ENCODE measurements around the gene KRTAP16-1. TPM values are rescaled to one million over a fixed set of nuclear protein-coding genes. Genes with fewer than 3 reads are reported as not detected.

The KRTAP16-1 gene
- total RNA-seq, 1 experiment from 2014 or later: not detected

GRCh38 chr17:41302981-41303380 is 6.1 kb downstream of the KRTAP16-1 start:
- Mint-ChIP-seq H3K9me3 (ENCODE audit: unreplicated experiment) (no peaks in the 10 kb centered on the region), H3K4me1 (ENCODE audit: insufficient read depth, unreplicated experiment) (peaks cover 16% of the 10 kb centered on the region), H3K4me3 (ENCODE audit: unreplicated experiment) (no peak overlapping the region), H3K36me3 (ENCODE audit: insufficient read depth, unreplicated experiment) (no peaks in the 10 kb centered on the region), H3K27ac (ENCODE audit: low read depth, unreplicated experiment) (no peak overlapping the region), H3K27me3 (ENCODE audit: insufficient read depth, unreplicated experiment) (peaks cover 12% of the 10 kb centered on the region)
- ChIA-PET POLR2A (interaction anchor here (0.6 kb wide), 1 partner anchor 445 kb away, joined by 3 read pairs; no protein-coding TSS in a partner anchor), CTCF (no interaction called here)
- intact Hi-C loops (cut with micrococcal nuclease): no loop called here
- TF ChIP-seq CTCF (IDR thresholded peaks at IDR 0.05; ENCODE audit: unreplicated experiment): no peak
- no TSS peak for BruUV-seq (replicated peaks)
- no peak for DNase-seq (ENCODE audit: unreplicated experiment)

- H3K27ac Mint-ChIP-seq (ENCODE audit: low read depth, unreplicated experiment): no peak within 1 kb of the TSS
- TF ChIP-seq CTCF (IDR thresholded peaks at IDR 0.05; ENCODE audit: unreplicated experiment): no peak
- BruUV-seq (replicated peaks): no TSS peak
Observed at GRCh38 chr17:41301916-41302901, 6.9 kb downstream of the KRTAP16-1 start, which contains the start of gene KRTAP29-1. TSS of gene KRTAP29-1 (minus strand) at chr17:41302851. CDS start at chr17:41302851, 0 bp downstream.

GRCh38 chr17:41301204-41301790 is 7.8 kb downstream of the KRTAP16-1 start:
- H3K9me3 Mint-ChIP-seq (ENCODE audit: unreplicated experiment): no peaks in the 10 kb centered on the region
- H3K27me3 Mint-ChIP-seq (ENCODE audit: insufficient read depth, unreplicated experiment): no peaks in the 10 kb centered on the region
- H3K27ac Mint-ChIP-seq (ENCODE audit: low read depth, unreplicated experiment): peak overlapping the region; percentile 25
- no peak overlapping the region for H3K4me3 Mint-ChIP-seq (ENCODE audit: unreplicated experiment)
- peak; percentile 54 for DNase-seq (ENCODE audit: unreplicated experiment)
- no peaks in the 10 kb centered on the region for H3K36me3 Mint-ChIP-seq (ENCODE audit: insufficient read depth, unreplicated experiment)
- ChIA-PET CTCF (interaction anchor here (0.6 to 1.2 kb wide), 4 partner anchors 21 to 506 kb away, joined by 3 to 6 read pairs (median 4); no protein-coding TSS in a partner anchor), POLR2A (interaction anchor here (0.7 to 1.3 kb wide), 5 partner anchors 9 to 387 kb away, joined by 3 to 5 read pairs (median 4); partner anchors contain the start of gene EIF1)
- intact Hi-C loops (cut with micrococcal nuclease): no loop called here
- TF ChIP-seq CTCF (IDR thresholded peaks at IDR 0.05; ENCODE audit: unreplicated experiment): no peak
- BruUV-seq (replicated peaks): no TSS peak
- peaks cover 16% of the 10 kb centered on the region for H3K4me1 Mint-ChIP-seq (ENCODE audit: insufficient read depth, unreplicated experiment)

More at GRCh38 chr17:41301916-41302901, 6.9 kb downstream of the KRTAP16-1 start, which contains the start of gene KRTAP29-1:
- no peaks in the 10 kb centered on the region for H3K36me3 Mint-ChIP-seq (ENCODE audit: insufficient read depth, unreplicated experiment)
- H3K4me1 Mint-ChIP-seq (ENCODE audit: insufficient read depth, unreplicated experiment): peaks cover 16% of the 10 kb centered on the region
- ChIA-PET POLR2A (interaction anchor here (0.5 to 1.3 kb wide), 3 partner anchors 10 to 217 kb away, joined by 3 to 5 read pairs (median 4); partner anchors contain the start of gene KRT15), CTCF (interaction anchor here (0.7 to 0.9 kb wide), 2 partner anchors 489 to 511 kb away, joined by 3 read pairs; no protein-coding TSS in a partner anchor)
- H3K27me3 Mint-ChIP-seq (ENCODE audit: insufficient read depth, unreplicated experiment): peaks cover 4% of the 10 kb centered on the region
- no peaks in the 10 kb centered on the region for H3K9me3 Mint-ChIP-seq (ENCODE audit: unreplicated experiment)
- H3K4me3 Mint-ChIP-seq (ENCODE audit: unreplicated experiment): no peak within 1 kb of the TSS
- intact Hi-C loops (cut with micrococcal nuclease): no loop called here
- DNase-seq (ENCODE audit: unreplicated experiment): peak; percentile 17
